ENCODE data around the gene ARMC6.

Gene ARMC6

DNA sequence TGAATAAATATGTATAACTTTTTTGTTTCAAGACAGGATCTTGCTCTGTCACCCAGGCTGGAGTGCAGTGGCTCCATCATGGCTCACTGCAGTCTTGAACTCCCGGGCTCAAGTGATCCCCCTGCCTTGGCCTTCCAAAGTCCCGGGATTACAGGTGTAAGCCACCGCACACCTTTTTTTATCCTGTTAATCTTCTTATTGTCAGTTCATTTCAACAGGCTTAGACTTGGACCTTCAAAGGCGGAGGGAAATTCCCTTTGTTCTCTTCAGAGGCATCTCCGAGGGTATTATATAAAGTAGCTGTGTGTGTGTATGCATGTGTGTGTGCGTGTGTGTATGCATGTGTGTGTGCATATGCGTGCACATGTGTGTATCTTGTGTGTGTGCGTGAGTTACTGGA, 35.1 kb upstream of the ARMC6 start:
- no peaks in the 10 kb centered on the region for H3K79me2 ChIP-seq (ENCODE audit: insufficient read depth, low read length)
- H3K27me3 ChIP-seq (ENCODE audit: low read length), result no peaks in the 10 kb centered on the region
- H3K36me3 ChIP-seq (ENCODE audit: low read length), result 0 out of 2 replicates have a peak, but pooled peaks cover 10% of the 10 kb centered on the region
- TF ChIP-seq EZH2phosphoT487 (conservative IDR thresholded peaks at IDR 0.05; ENCODE audit: low read length), result no peak
- TF ChIP-seq, protein P1, sequence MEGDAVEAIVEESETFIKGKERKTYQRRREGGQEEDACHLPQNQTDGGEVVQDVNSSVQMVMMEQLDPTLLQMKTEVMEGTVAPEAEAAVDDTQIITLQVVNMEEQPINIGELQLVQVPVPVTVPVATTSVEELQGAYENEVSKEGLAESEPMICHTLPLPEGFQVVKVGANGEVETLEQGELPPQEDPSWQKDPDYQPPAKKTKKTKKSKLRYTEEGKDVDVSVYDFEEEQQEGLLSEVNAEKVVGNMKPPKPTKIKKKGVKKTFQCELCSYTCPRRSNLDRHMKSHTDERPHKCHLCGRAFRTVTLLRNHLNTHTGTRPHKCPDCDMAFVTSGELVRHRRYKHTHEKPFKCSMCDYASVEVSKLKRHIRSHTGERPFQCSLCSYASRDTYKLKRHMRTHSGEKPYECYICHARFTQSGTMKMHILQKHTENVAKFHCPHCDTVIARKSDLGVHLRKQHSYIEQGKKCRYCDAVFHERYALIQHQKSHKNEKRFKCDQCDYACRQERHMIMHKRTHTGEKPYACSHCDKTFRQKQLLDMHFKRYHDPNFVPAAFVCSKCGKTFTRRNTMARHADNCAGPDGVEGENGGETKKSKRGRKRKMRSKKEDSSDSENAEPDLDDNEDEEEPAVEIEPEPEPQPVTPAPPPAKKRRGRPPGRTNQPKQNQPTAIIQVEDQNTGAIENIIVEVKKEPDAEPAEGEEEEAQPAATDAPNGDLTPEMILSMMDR (IDR thresholded peaks at IDR 0.05; ENCODE audit: insufficient read depth, low read length, poor library complexity, severe bottlenecking), result no peak
- H3K4me3 ChIP-seq (ENCODE audit: insufficient read depth, low read length, poor library complexity, severe bottlenecking), result no peak overlapping the region
- H3K9me3 ChIP-seq (ENCODE audit: insufficient read depth, low read length), result no peaks in the 10 kb centered on the region
- H2AFZ ChIP-seq (ENCODE audit: low read depth, low read length, severe bottlenecking), result no peak overlapping the region
- no peaks in the 10 kb centered on the region for H4K20me1 ChIP-seq (ENCODE audit: low read depth, low read length)
- no peak overlapping the region for H3K4me2 ChIP-seq (ENCODE audit: low read depth, low read length, poor library complexity, severe bottlenecking)
- no peak overlapping the region for H3K27ac ChIP-seq (ENCODE audit: low read depth, low read length)
- H3K9me2 ChIP-seq (replicated peaks; ENCODE audit: insufficient read depth, low read length), result no peaks in the 10 kb centered on the region
- no peaks in the 10 kb centered on the region for H3F3A ChIP-seq (ENCODE audit: insufficient read depth)
- no peak overlapping the region for H3K9ac ChIP-seq (ENCODE audit: low read length)

DNA sequence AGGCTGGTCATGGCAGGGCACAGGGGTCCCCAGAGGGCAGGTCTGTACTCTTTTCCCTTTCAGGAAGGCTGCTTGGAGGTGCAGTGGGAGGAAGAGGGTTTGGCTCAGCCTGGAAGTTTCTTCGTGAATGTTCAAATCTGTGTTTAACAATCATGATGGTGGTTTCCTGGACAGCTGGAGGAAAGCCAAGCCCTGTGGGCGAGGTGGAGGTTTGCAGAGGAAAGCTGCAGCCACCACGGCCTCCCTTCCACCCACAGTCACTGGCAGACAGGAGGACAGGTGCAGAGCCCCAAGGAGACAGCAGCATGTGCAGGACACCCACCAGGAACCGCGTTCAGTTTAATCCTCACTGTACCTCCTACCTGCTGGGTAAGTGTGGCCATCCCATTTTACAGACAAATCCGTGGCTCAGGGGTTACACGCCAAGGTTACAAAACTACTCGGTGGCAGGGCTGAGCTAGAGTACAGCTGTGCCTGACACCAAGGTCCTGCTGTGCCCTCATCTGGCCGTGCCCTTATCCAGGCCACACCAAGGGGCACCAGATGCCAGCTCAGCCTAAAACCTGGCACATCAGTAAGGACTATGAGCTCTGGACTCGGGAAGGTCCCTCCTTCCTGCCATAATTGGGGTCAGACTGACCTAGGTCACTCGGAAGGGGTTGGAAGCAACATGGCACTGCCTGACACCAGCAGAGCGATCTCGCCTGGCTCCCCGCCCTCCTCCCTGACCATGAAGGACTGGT, 34.2 kb upstream of the ARMC6 start:
- H3K9ac ChIP-seq (ENCODE audit: low read length), result no peak overlapping the region
- H3K79me2 ChIP-seq (ENCODE audit: insufficient read depth, low read length), result no peaks in the 10 kb centered on the region
- H3K9me2 ChIP-seq (replicated peaks; ENCODE audit: insufficient read depth, low read length), result no peaks in the 10 kb centered on the region
- TF ChIP-seq, protein P1 (IDR thresholded peaks at IDR 0.05; ENCODE audit: insufficient read depth, low read length, poor library complexity, severe bottlenecking), result no peak
- H3K27me3 ChIP-seq (ENCODE audit: low read length), result no peaks in the 10 kb centered on the region
- no peak overlapping the region for H2AFZ ChIP-seq (ENCODE audit: low read depth, low read length, severe bottlenecking)
- no peaks in the 10 kb centered on the region for H3K9me3 ChIP-seq (ENCODE audit: insufficient read depth, low read length)
- peaks cover 12% of the 10 kb centered on the region; the same call in 1 of the 2 replicates for H3K36me3 ChIP-seq (ENCODE audit: low read length)
- no peaks in the 10 kb centered on the region for H4K20me1 ChIP-seq (ENCODE audit: low read depth, low read length)
- H3F3A ChIP-seq (ENCODE audit: insufficient read depth), result no peaks in the 10 kb centered on the region
- H3K4me3 ChIP-seq (ENCODE audit: insufficient read depth, low read length, poor library complexity, severe bottlenecking), result no peak overlapping the region
- no peak overlapping the region for H3K4me2 ChIP-seq (ENCODE audit: low read depth, low read length, poor library complexity, severe bottlenecking)
- H3K27ac ChIP-seq (ENCODE audit: low read depth, low read length), result no peak overlapping the region

DNA sequence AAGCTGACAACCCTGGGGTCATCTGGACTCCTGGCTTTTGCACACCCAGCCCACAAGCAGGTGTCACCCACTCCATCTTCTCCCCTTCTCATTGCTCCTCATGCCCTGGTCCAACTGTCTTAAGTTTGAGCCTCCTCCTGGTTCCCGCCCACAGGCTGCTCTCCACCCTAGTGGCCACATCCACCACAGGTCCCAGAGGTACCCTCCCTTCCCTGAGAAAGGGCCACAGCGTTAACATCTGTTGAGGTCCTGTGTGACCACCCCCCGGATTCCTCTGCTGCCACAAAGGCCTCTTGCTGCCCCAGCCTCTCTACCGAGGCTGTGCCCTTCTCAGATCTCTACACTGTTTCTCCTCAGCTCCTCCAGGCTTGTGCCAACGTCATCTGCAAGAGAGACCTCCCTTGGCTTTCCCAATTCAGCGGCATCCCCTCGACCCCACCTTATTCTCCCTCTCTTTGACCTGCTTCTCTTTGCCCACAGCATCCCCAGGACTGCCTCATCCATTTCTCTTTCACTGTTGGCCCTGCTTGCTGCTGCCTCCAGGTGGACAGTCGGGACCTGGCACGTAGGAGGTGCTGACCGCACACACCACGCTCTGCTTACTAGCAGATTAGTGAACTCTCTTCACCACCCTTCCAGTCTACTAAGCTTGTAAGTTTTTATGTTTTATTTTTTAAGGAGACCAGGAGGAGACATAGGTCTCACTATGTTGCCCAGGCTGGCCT, 33.3 kb upstream of the ARMC6 start:
- Histone ChIP-seq H3F3A (ENCODE audit: insufficient read depth) (no peaks in the 10 kb centered on the region), H2AFZ (ENCODE audit: low read depth, low read length, severe bottlenecking) (no peak overlapping the region), H3K9me2 (replicated peaks; ENCODE audit: insufficient read depth, low read length) (no peaks in the 10 kb centered on the region), H3K27ac (ENCODE audit: low read depth, low read length) (no peak overlapping the region), H4K20me1 (ENCODE audit: low read depth, low read length) (no peaks in the 10 kb centered on the region), H3K4me2 (ENCODE audit: low read depth, low read length, poor library complexity, severe bottlenecking) (no peak overlapping the region), H3K79me2 (ENCODE audit: insufficient read depth, low read length) (no peaks in the 10 kb centered on the region), H3K9me3 (ENCODE audit: insufficient read depth, low read length) (no peaks in the 10 kb centered on the region), H3K9ac (ENCODE audit: low read length) (no peak overlapping the region), H3K4me3 (ENCODE audit: insufficient read depth, low read length, poor library complexity, severe bottlenecking) (no peak overlapping the region), H3K27me3 (ENCODE audit: low read length) (no peaks in the 10 kb centered on the region), H3K36me3 (ENCODE audit: low read length) (peaks cover 11% of the 10 kb centered on the region; the same call in 1 of the 2 replicates)
- no peak for TF ChIP-seq EZH2phosphoT487 (conservative IDR thresholded peaks at IDR 0.05; ENCODE audit: low read length)
- TF ChIP-seq, protein P1 (IDR thresholded peaks at IDR 0.05; ENCODE audit: insufficient read depth, low read length, poor library complexity, severe bottlenecking), result no peak

All from SU-DHL-6 (cell line).